Rectal smooth muscle tissue (tissue), 1 donor: ENCODE results near the gene SERINC5.
"Not testable (repeated sequence)": the region's sequence is repeated elsewhere in the genome, so short reads cannot be mapped to it uniquely, and the experiment has no call there.

Source experiments
- H3K27ac ChIP-seq: one replicate; pipeline ENCODE4 v1.7.0; 2013; ENCODE audit warnings: low read depth, low read length, inconsistent platforms
- H3K27me3 ChIP-seq: one replicate; pipeline ENCODE4 v1.7.0; 2013; ENCODE audit warnings: low read length; ENCODE audit not compliant: control insufficient read depth, insufficient read depth
- H3K36me3 ChIP-seq: one replicate; pipeline ENCODE4 v1.7.0; 2013; ENCODE audit warnings: low read length; ENCODE audit not compliant: control insufficient read depth, insufficient read depth
- H3K4me1 ChIP-seq: one replicate; pipeline ENCODE4 v1.7.0; 2013; ENCODE audit warnings: low read length; ENCODE audit not compliant: control insufficient read depth, insufficient read depth
- H3K4me3 ChIP-seq: one replicate; pipeline ENCODE4 v1.7.0; 2013; ENCODE audit warnings: low read length
- H3K9ac ChIP-seq: one replicate; pipeline ENCODE4 v1.7.0; 2013; ENCODE audit warnings: low read length

The SERINC5 gene

DNA sequence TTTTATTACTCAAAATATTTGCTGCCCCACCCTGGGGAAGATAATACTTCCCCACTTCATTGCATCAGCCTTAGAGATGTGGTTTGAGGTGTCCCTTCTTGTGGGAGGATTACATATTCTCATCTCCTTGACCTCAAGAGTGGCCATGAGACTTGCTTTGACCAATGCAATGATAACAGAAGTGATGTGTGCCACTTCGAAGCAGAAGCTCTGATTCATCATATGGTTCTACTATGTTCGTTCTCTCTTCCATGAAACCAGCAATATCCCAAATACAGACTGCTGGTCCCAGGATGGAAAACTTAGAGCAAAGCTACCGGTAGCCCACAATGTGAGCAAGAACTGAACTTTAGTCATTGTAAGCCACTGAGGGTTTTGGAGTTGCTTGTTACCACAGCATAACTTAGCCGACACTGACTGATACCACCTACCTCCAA lies 128.7 kb downstream of the SERINC5 start:
- no peak overlapping the region for H3K9ac ChIP-seq
- H3K27me3 ChIP-seq = no peaks in the 10 kb centered on the region
- H3K4me3 ChIP-seq = no peak overlapping the region
- no peak overlapping the region for H3K27ac ChIP-seq
- no peaks in the 10 kb centered on the region for H3K4me1 ChIP-seq
- no peaks in the 10 kb centered on the region for H3K36me3 ChIP-seq

DNA sequence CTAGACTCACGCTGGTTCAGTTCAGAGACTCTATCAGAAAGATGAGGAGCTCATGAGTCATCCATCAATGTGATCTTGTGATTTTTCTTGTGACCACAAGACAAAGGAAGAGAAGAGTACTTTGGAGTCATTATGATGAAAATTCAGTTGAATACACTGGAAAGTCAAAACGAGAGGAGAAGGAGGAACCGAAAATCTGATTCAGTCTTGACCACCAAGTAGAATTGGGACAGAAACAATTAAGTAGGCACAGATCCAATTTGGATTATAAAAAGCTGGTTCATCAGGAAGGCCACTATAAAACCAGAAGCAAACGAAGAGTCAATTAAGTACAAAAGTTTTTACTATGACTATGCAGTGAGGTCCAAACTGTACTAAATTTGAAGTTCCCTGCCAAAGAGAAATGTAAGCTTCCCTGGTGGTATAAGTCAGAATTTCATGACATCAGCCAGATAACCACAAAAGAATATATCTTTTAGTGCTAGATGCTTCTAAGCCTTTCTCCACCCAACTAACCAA lies 129.8 kb downstream of the SERINC5 start:
- H3K9ac ChIP-seq = no peak overlapping the region
- H3K4me3 ChIP-seq = no peak overlapping the region
- H3K27me3 ChIP-seq = no peaks in the 10 kb centered on the region
- H3K36me3 ChIP-seq = no peaks in the 10 kb centered on the region
- H3K4me1 ChIP-seq = no peaks in the 10 kb centered on the region
- H3K27ac ChIP-seq = no peak overlapping the region

DNA sequence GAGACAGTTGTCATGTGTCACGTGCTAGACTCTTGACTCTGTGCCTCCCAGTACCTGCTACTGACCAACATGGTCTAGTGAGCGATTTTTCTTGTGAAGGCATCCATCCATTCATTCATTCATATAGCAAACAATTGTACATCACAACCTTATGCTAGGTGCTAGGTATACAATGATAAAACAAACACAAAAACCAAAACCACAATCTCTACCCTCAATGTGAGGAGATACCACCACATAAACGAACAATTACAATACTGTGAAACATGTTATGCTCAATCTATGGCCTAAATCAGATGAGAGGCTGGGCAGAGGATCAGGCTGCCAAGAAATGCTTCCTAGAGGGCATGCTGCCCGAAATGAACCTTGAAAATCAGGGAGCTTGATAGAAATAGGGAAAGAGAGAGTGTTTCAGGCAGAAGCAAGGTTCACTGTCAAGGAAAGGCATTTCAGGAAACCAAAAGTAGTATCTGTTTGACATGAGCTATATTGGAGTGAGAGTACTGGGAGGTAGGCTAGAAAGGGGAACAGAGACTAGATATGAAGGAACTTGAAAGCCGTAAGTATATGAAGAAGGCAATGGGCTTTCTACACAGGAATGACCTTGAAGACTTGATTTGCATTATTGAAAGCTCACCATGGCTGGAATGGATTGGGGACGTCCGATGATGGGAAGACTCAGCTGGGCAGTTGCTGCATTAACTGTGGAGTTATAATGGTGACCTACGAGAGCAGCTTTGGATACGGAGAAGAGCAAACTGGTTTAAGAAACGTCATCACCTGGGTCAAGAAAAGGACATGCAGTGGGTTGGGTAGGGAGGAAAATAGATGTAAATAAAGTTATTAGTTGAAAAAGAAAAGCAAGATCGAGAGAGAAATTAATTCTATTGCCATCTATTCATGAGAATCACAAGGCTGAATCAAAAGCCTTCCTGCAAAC lies 130.6 kb downstream of the SERINC5 start:
- Histone ChIP-seq H3K4me3 (no peak overlapping the region), H3K36me3 (no peaks in the 10 kb centered on the region), H3K9ac (no peak overlapping the region), H3K27me3 (no peaks in the 10 kb centered on the region), H3K27ac (no peak overlapping the region), H3K4me1 (no peaks in the 10 kb centered on the region)

DNA sequence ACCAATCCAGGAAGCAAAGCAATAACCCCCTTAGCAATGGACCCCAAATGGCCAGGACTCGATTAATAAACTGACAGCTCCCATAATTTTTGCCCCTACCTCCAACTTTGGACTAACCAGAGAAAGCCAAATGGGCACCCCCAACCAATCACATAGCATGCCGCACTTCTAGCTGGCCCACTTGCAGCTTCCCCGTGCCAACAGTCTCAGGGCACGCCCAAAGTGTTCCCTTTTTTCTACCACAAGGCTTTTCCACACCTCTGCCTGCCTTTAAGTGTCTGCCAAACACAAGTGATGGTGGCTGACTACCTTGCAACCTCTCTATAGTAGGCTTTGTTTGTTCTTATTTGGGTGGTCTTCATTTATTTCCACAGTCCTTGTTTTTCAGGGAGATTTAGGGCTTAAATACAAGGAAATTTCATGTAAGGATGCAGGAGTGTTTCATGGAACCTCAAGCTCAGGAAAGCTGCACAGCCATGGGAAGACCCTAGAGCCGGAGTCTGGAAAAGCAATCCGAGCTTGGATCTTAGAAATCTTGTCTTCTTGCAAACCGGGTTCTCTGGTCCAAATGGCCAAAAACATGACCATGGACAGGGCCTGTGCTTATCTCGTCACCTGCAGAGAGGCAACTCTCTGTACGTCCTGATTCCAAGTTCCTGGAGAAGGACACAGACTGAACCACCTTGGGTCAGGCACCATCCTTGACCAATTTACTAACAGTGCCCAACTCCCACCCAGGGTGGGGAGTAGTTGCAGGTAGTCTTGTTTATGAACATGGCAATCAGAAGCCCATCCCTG lies 131.5 kb downstream of the SERINC5 start:
- H3K9ac ChIP-seq = no peak overlapping the region
- no peaks in the 10 kb centered on the region for H3K27me3 ChIP-seq
- no peaks in the 10 kb centered on the region for H3K4me1 ChIP-seq
- H3K27ac ChIP-seq = no peak overlapping the region
- H3K36me3 ChIP-seq = no peaks in the 10 kb centered on the region
- no peak overlapping the region for H3K4me3 ChIP-seq

DNA sequence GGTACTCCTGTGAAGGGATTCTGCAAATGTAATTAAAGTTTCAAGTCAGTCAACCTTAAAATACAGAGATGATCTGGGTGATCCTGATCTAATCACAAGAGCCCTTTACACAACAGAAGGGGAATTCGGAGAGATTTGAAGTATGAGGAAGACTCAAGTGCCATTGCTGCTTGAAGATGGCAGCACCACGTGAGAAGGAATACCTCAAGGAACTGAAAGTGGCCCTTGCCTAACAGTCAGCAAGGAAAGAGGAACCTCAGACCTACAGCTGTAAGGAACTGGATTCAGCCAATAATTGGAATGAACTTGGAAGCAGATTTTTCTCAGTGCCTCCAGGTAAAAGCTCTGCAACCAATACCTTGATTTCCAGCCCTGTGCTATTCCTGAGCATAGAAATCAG lies 133.3 kb downstream of the SERINC5 start:
- Histone ChIP-seq H3K9ac (no peak overlapping the region), H3K4me3 (no peak overlapping the region), H3K27ac (no peak overlapping the region), H3K27me3 (no peaks in the 10 kb centered on the region), H3K4me1 (no peaks in the 10 kb centered on the region), H3K36me3 (no peaks in the 10 kb centered on the region)

DNA sequence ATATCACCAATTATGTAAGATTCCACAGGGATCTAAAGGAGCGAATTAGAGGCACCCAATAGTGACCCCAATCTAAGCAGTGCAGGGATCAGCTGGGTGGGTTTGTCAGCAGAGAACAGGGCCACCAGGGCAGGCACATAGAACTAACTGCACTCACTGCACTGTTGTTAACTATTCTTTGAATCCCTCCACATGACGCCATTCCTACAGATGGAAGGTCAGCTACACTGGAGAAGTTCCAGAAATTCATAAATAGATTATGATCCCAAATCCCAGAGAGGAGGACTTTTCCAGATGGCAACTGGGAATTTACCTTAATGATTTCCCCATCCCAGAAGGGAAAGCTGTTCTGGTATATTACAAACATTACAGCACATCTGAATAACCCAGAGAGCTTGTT lies 136.5 kb downstream of the SERINC5 start:
- no peaks in the 10 kb centered on the region for H3K4me1 ChIP-seq
- H3K9ac ChIP-seq = no peak overlapping the region
- no peak overlapping the region for H3K27ac ChIP-seq
- H3K27me3 ChIP-seq = no peaks in the 10 kb centered on the region
- no peak overlapping the region for H3K4me3 ChIP-seq
- no peaks in the 10 kb centered on the region for H3K36me3 ChIP-seq

DNA sequence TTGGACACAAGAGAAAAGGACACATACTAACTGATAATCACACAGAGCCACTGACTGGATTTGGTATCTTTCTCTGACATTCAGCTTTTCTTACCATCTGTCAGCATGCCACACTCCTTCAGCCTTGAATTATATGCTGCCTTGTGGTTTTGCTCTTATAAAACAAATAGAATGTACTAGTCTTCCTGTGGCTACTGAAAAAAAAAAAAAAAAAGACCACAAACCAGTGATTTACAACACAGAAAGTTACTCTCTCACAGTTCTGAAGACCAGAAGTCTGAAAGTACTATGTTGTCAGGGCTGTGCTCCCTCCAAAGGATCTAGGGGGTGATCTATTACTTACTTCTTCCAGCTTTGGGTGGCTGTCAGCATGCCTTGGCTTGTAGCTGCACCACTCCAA lies 138.4 kb downstream of the SERINC5 start:
- H3K4me3 ChIP-seq = no peak overlapping the region
- H3K4me1 ChIP-seq = no peaks in the 10 kb centered on the region
- no peak overlapping the region for H3K27ac ChIP-seq
- no peaks in the 10 kb centered on the region for H3K36me3 ChIP-seq
- H3K9ac ChIP-seq = no peak overlapping the region
- H3K27me3 ChIP-seq = no peaks in the 10 kb centered on the region

DNA sequence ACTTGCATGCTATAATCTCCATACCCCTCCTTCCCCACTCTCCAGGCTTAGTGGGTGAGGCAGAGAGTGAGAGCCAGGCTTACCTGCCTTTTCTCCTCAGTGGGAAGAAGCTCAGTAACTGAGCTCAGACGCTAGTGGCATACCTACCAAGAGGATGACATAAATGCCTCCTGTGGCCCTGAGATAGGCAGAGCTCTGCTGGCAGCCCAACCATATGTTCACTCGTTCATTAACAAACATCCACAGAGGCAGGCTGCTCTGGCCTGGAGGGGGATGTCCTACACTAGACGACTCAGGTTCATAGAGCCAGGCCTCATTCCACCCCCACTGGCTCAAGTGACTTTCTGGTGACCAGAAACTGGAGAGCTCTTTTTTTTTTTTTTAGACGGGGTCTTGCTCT lies 139.4 kb downstream of the SERINC5 start:
- no peaks in the 10 kb centered on the region for H3K36me3 ChIP-seq
- H3K27ac ChIP-seq = no peak overlapping the region
- H3K4me3 ChIP-seq = no peak overlapping the region
- H3K9ac ChIP-seq = no peak overlapping the region
- H3K4me1 ChIP-seq = no peaks in the 10 kb centered on the region
- no peaks in the 10 kb centered on the region for H3K27me3 ChIP-seq

DNA sequence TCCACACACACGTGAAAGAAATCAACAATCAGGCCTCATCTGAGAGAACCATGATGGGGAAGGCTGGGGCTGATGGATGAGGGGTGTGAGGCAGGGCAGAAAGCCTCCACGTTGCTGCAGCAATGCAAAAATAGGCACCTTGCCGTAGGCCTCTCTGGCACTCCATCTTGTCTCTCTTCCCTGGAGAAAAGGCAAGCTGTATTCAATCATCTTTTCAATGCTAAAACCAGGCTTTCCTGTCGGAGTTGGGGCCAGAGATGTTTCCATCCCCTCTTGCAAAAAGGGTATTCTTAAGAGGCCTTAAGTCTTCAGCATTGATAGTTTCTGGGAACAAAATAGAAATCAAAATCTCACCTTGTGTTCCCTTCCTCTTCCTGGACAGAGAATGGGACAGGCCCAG lies 139.8 kb downstream of the SERINC5 start:
- Histone ChIP-seq H3K4me1 (no peaks in the 10 kb centered on the region), H3K36me3 (no peaks in the 10 kb centered on the region), H3K9ac (no peak overlapping the region), H3K4me3 (no peak overlapping the region), H3K27me3 (no peaks in the 10 kb centered on the region), H3K27ac (no peak overlapping the region)

DNA sequence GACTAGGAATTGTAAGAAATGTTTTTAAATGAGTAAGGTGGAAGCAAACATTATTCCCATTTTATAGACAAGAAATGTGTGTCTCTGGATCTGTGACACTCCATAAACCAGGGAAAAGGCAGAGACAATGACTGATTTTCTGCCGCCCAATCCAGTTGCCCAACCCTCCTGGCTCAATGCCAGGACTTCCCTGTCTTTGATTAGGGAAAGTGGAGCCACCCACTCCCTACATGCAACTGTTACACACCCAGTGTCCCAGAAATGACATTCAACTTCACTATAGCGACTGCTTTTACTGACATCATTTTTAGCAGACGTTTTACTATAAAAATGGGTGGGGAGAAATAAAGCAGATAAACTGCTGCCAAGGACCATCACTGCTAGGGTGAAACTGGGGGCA lies 141.0 kb downstream of the SERINC5 start:
- H3K9ac ChIP-seq = no peak overlapping the region
- H3K27me3 ChIP-seq = no peaks in the 10 kb centered on the region
- no peak overlapping the region for H3K27ac ChIP-seq
- peaks cover 6% of the 10 kb centered on the region for H3K4me1 ChIP-seq
- no peak overlapping the region for H3K4me3 ChIP-seq
- H3K36me3 ChIP-seq = no peaks in the 10 kb centered on the region

DNA sequence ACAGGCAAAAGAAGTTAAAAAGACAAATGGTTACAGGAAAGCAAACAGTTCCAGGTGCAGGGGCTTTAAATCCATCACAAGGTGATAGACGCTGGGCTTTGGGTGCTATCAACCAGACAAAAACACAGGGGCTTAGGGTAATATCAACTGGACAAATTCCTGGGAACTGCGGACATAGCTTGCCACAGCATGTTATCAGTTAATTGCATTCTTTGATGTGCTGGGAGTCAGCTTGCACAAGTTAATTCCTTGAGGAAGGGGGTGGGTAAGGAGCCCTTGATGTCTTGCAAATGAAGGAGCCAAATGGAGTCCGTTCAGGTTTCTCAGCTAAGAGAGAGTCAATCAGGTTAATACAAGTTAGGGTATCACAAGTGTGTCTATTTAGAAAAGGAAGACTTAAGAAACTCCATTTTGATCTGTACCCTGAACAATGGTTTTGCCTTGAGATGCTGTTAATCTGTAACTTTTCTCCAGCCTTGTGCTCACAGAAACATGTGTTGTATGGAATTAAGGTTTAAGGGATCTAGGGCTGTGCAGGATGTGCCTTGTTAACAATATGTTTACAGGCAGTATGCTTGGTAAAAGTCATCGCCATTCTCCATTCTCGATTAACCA lies 144.4 kb downstream of the SERINC5 start:
- H3K36me3 ChIP-seq, H3K27me3 ChIP-seq, H3K9ac ChIP-seq, H3K27ac ChIP-seq, H3K4me3 ChIP-seq, H3K4me1 ChIP-seq: not testable (repeated sequence)
